HCT116 (cell line): ENCODE data around the gene TBC1D4. TPM values are rescaled to one million over a fixed set of nuclear protein-coding genes. Genes with fewer than 3 reads are reported as not detected.

Experiments used
- ATAC-seq: fragments of 200-7000 bp; cut with Tn5 transposase; 2 replicates; pipeline ENCODE4 v1.9.1; 2020; ENCODE audit warnings: mild to moderate bottlenecking, moderate library complexity
- BruUV-seq: library from RNA; stranded (reverse); fragments of 400-500 nt; replicated peaks from 2 replicates; lab custom pipeline; 2021; lab: Mats Ljungman, UMichigan
- CTCF ChIA-PET: fragments of 300-600 bp; sonication (Branson Sonifier 250); formaldehyde crosslinking; loops from one replicate; lab custom pipeline; 2021; ENCODE audit warnings: antibody characterized with exemption; lab: Charles Lee
- POLR2A ChIA-PET: fragments of 300-600, 350-600 bp; sonication (Branson Sonifier 250); formaldehyde crosslinking; loops from one replicate; lab custom pipeline; 2021; ENCODE audit warnings: antibody characterized with exemption; lab: Charles Lee
- RAD21 ChIA-PET, 2 experiments: fragments of 300-600 bp; sonication (Branson Sonifier 250); formaldehyde crosslinking; loops; one replicate each; lab custom pipeline; 2023; ENCODE audit warnings: low total read pairs in 2 of 2; ENCODE audit not compliant: uncharacterized antibody in 2 of 2, unreplicated experiment in 2 of 2, low non-redundant PET in 1 of 2; lab: Charles Lee
- DNase-seq: peaks from one replicate; pipeline ENCODE4 v3.0.0-alpha.2; 2010; ENCODE audit warnings: low read depth, low spot score
- H2AFZ ChIP-seq: fragments of 200-600 bp; shearing (Covaris generic), sonication (generic); 2 replicates; pipeline ENCODE4 v1.6.1; 2017; ENCODE audit warnings: low read depth, mixed run types, mixed read lengths, antibody characterized with exemption, low read length; ENCODE audit not compliant: poor library complexity, severe bottlenecking
- H3K27ac ChIP-seq: 2 replicates; pipeline ENCODE4 v1.5.1; 2012; ENCODE audit warnings: low read depth, low read length
- H3K27me3 ChIP-seq: fragments of 200-600 bp; sonication (generic); 2 replicates; pipeline ENCODE4 v1.6.1; 2016; ENCODE audit warnings: mixed run types, low read length, mixed read lengths; ENCODE audit not compliant: insufficient read depth
- H3K36me3 ChIP-seq, 2 experiments: fragments of 200-500 bp in 1 of 2; fragments of 200-600 bp in 1 of 2; sonication (Bioruptor generic) in 1 of 2; sonication (generic) in 1 of 2; 2 replicates each; pipeline versions ENCODE4 v1.5.1 to v1.6.1; 2014 to 2016; ENCODE audit warnings: low read length in 2 of 2, inconsistent platforms in 1 of 2, mixed read lengths in 1 of 2, mixed run types in 1 of 2; ENCODE audit not compliant: insufficient read depth in 2 of 2, control insufficient read depth in 1 of 2
- H3K4me1 ChIP-seq, 2 experiments: fragments of 200-600 bp in 1 of 2; sonication (generic) in 1 of 2; 2 replicates each; pipeline versions ENCODE4 v1.5.1 to v1.6.1; 2012 to 2017; ENCODE audit warnings: low read length in 2 of 2, inconsistent platforms in 1 of 2, mild to moderate bottlenecking in 1 of 2, mixed read lengths in 1 of 2, mixed run types in 1 of 2, moderate library complexity in 1 of 2; ENCODE audit not compliant: insufficient read depth in 2 of 2, control insufficient read depth in 1 of 2
- H3K4me2 ChIP-seq: fragments of 200-600 bp; sonication (generic); 2 replicates; pipeline ENCODE4 v1.6.1; 2017; ENCODE audit warnings: mixed run types, low read length, mixed read lengths
- H3K4me3 ChIP-seq, 2 experiments: fragments of 200-600 bp in 1 of 2; sonication (generic) in 1 of 2; replicated peaks in 1 of 2; 2 replicates each; pipeline ENCODE4 v1.5.1; 2011 to 2016; ENCODE audit warnings: low read length in 2 of 2, control low read depth in 1 of 2, low read depth in 1 of 2, mild to moderate bottlenecking in 1 of 2, mixed read lengths in 1 of 2, mixed run types in 1 of 2
- H3K79me2 ChIP-seq: fragments of 200-600 bp; sonication (generic); 2 replicates; pipeline ENCODE4 v1.6.1; 2017; ENCODE audit warnings: mild to moderate bottlenecking, mixed run types, low read length, moderate library complexity, mixed read lengths; ENCODE audit not compliant: insufficient read depth
- H3K9ac ChIP-seq: fragments of 200-600 bp; sonication (generic); 2 replicates; pipeline ENCODE4 v1.6.1; 2016; ENCODE audit warnings: low read length, mixed read lengths
- H3K9me2 ChIP-seq: fragments of 200-600 bp; sonication (generic), shearing (Covaris generic); 2 replicates; pipeline ENCODE4 v1.6.1; 2017; ENCODE audit warnings: mixed run types, mild to moderate bottlenecking, moderate library complexity; ENCODE audit not compliant: insufficient read depth
- H3K9me3 ChIP-seq, 2 experiments: fragments of 200-500 bp in 1 of 2; fragments of 200-600 bp in 1 of 2; sonication (Bioruptor generic) in 1 of 2; sonication (generic) in 1 of 2; 2 replicates each; pipeline ENCODE4 v1.6.1; 2014 to 2017; ENCODE audit warnings: low read length in 2 of 2, mixed read lengths in 2 of 2, inconsistent platforms in 1 of 2, low read depth in 1 of 2, mild to moderate bottlenecking in 1 of 2, mixed run types in 1 of 2, moderate library complexity in 1 of 2; ENCODE audit not compliant: control insufficient read depth in 1 of 2, insufficient read depth in 1 of 2
- H4K20me1 ChIP-seq: fragments of 200-600 bp; sonication (generic), shearing (Covaris generic); 2 replicates; pipeline ENCODE4 v1.6.1; 2017; ENCODE audit warnings: mixed run types, mild to moderate bottlenecking, moderate library complexity; ENCODE audit not compliant: insufficient read depth
- EGR1 ChIP-seq: IDR thresholded peaks from 2 replicates; pipeline ENCODE4 v1.6.1; 2012; ENCODE audit warnings: low read depth
- EZH2phosphoT487 ChIP-seq: fragments of 200-600 bp; IDR thresholded peaks from 2 replicates; pipeline ENCODE4 v1.6.1; 2018; ENCODE audit warnings: antibody characterized with exemption, borderline replicate concordance
- FOSL1 ChIP-seq: IDR thresholded peaks from 2 replicates; pipeline ENCODE4 v1.6.1; 2012; ENCODE audit warnings: low read depth
- YY1 ChIP-seq: IDR thresholded peaks from 2 replicates; pipeline ENCODE4 v1.6.1; 2011; ENCODE audit warnings: low read length, low read depth, moderate library complexity, mild to moderate bottlenecking; ENCODE audit not compliant: insufficient replicate concordance; ENCODE audit errors: extremely low read depth
- ZFX ChIP-seq: fragments of 450-650 bp; IDR thresholded peaks from 2 replicates; pipeline ENCODE4 v1.6.1; 2017
- intact Hi-C: fragments of 100-400 bp; cut with micrococcal nuclease; formaldehyde crosslinking; loops from 2 replicates; pipeline ENCODE4 v1.10.0; 2022
- total RNA-seq: library from RNA; stranded (reverse); gene quantifications from one replicate; pipeline ENCODE4 v1.2.1, GENCODE V29; 2021; ENCODE audit not compliant: unreplicated experiment
- TF ChIP-seq, protein P1 (sequence below): IDR thresholded peaks from 2 replicates; pipeline ENCODE4 v1.6.1; 2012

The TBC1D4 gene
- total RNA-seq, 1 experiment from 2014 or later = 24.6 TPM

DNA sequence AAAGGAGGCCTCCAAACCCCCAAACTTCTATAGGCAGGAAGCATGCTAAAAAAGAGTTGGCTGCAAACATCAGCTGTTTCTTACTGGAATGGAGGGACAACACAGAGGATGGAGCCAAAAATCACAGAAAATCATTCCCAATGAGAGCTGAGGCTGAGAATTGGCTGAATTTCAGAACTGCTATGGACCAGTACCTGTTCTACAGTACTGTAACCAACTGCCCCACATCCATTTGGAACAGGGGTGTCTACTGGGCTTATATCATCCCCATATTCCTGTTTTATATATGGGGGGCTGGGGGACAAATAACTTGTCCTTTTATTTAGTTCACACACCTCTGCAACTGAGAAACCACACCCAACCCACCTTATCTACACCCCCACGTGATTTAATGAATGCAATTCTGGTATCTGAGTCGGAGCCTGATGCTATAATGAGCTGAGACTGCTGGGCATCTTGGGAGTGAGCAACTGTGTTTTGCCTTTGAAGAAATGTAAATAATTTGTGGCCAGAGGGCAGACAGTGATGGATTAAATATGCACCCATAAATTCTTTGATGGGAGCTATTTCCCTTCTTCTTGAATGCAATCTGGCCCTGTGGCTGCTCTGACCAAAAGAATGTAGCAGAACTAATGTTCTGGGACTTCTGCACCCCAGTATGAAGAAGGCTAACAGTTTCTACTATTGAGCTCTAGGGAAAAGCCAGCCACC, 82.6 kb downstream of the TBC1D4 start:
- intact Hi-C loops = no loop called here
- TF ChIP-seq YY1 (no peak), EZH2phosphoT487 (no peak)
- TF ChIP-seq, protein P1, sequence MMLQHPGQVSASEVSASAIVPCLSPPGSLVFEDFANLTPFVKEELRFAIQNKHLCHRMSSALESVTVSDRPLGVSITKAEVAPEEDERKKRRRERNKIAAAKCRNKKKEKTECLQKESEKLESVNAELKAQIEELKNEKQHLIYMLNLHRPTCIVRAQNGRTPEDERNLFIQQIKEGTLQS = no peak
- BruUV-seq = no TSS peak
- CTCF ChIA-PET = no interaction called here
- Histone ChIP-seq H3K36me3 (no peaks in the 10 kb centered on the region), H3K79me2 (peaks cover 24% of the 10 kb centered on the region), H3K27me3 (no peaks in the 10 kb centered on the region), H4K20me1 (no peaks in the 10 kb centered on the region), H3K9me3 (peaks cover 4 to 12% of the 10 kb centered on the region in 2 experiments; a peak in 2 of 4 replicates), H3K4me3 (no peak overlapping the region), H2AFZ (no peak overlapping the region), H3K4me1 (no peaks in the 10 kb centered on the region), H3K4me2 (no peak overlapping the region), H3K9me2 (no peaks in the 10 kb centered on the region), H3K27ac (no peak overlapping the region), H3K9ac (no peak overlapping the region)
- ATAC-seq = no peak
- POLR2A ChIA-PET = no interaction called here
- DNase-seq = no peak
- RAD21 ChIA-PET = no interaction called here

DNA sequence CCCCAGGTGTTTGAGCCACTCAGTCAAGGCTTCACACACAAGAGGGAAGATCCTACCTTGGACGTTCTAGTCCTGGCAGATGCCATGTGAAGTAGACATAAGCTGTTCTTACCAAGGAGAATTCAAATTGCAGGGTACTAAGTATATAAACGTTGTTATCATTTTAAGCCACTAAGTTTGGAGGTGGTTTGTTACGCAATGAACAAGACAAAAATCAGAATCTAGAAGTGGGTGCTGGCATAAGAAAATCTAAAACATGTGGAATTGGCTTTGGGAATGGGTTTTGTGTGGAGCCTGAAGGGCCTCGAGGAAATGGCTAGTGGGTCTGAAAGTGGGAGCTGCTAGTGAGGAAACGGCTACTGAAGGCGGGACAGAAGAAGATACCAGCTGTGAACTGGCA, 83.9 kb downstream of the TBC1D4 start:
- ChIA-PET POLR2A (no interaction called here), RAD21 (no interaction called here), CTCF (no interaction called here)
- Histone ChIP-seq H3K4me3 (no peak overlapping the region), H3K27me3 (no peaks in the 10 kb centered on the region), H3K9ac (no peak overlapping the region), H3K4me1 (no peaks in the 10 kb centered on the region), H3K27ac (no peak overlapping the region), H3K9me3 (peaks cover 4 to 12% of the 10 kb centered on the region in 2 experiments; a peak in 2 of 4 replicates), H3K36me3 (no peaks in the 10 kb centered on the region), H4K20me1 (no peaks in the 10 kb centered on the region), H2AFZ (no peak overlapping the region), H3K9me2 (no peaks in the 10 kb centered on the region), H3K79me2 (peaks cover 18% of the 10 kb centered on the region), H3K4me2 (no peak overlapping the region)
- intact Hi-C loops = no loop called here
- ATAC-seq (no peak), DNase-seq (no peak)
- no peak for TF ChIP-seq ZFX
- no peak for TF ChIP-seq EGR1
- no peak for TF ChIP-seq FOSL1
- BruUV-seq = no TSS peak
